ENCODE results near the gene SMIM13.

GRCh38 chr6:11056871-11057270 lies 36.8 kb upstream of the SMIM13 start:
- no peak for TF ChIP-seq POLR2AphosphoS5 (IDR thresholded peaks at IDR 0.05)
- TF ChIP-seq POLR2A (IDR thresholded peaks at IDR 0.05) = no peak
- TF ChIP-seq CTCF (IDR thresholded peaks at IDR 0.05) = no peak
